IMR-90 (cell line): Measurements from ENCODE around the gene BANF1. TPM values are rescaled to one million over a fixed set of nuclear protein-coding genes. Genes with fewer than 3 reads are reported as not detected.
A peak's percentile ranks its signal among the peaks of the same experiment; 100 is the strongest.

ENCODE experiments used
- ATAC-seq: fragments of 200-7000 bp; cut with Tn5 transposase; 2 replicates; pipeline ENCODE4 v1.9.1; 2020; ENCODE audit warnings: low read depth, mild to moderate bottlenecking, moderate library complexity
- BruUV-seq: library from RNA; stranded (reverse); fragments of 400-500 nt; replicated peaks from 2 replicates; lab custom pipeline; 2021; lab: Mats Ljungman, UMichigan
- CTCF ChIA-PET: fragments of 300-600 bp; formaldehyde crosslinking; extraction: SDS; loops from one replicate; lab custom pipeline; 2021; ENCODE audit warnings: antibody characterized with exemption; lab: Yijun Ruan, JAX
- POLR2A ChIA-PET: fragments of 300-600 bp; sonication (Branson Sonifier 250); formaldehyde crosslinking; loops from one replicate; lab custom pipeline; 2022; ENCODE audit warnings: antibody characterized with exemption; ENCODE audit not compliant: unreplicated experiment; lab: Charles Lee
- DNase-seq: peaks from one replicate; pipeline ENCODE4 v3.0.0; 2013
- H2AFZ ChIP-seq: replicated peaks from 2 replicates; pipeline ENCODE3; 2013; ENCODE audit warnings: low read length, mild to moderate bottlenecking; ENCODE audit not compliant: poor library complexity
- H2AK5ac ChIP-seq: 2 replicates; pipeline ENCODE4 v1.6.1; 2013; ENCODE audit warnings: low read depth, low read length, inconsistent platforms
- H2AK9ac ChIP-seq: replicated peaks from 2 replicates; pipeline ENCODE3; 2013; ENCODE audit warnings: mild to moderate bottlenecking, low read depth, low read length, moderate library complexity; ENCODE audit not compliant: poor library complexity
- H2BK120ac ChIP-seq: 2 replicates; pipeline ENCODE4 v1.6.1; 2013; ENCODE audit warnings: low read depth, low read length, inconsistent platforms
- H2BK15ac ChIP-seq: 3 replicates; pipeline ENCODE4 v1.6.1; 2013; ENCODE audit warnings: low read depth, low read length, inconsistent platforms
- H2BK20ac ChIP-seq: 2 replicates; pipeline ENCODE4 v1.6.1; 2013; ENCODE audit warnings: low read depth, mild to moderate bottlenecking, inconsistent platforms, low read length, moderate library complexity
- H2BK5ac ChIP-seq: 2 replicates; pipeline ENCODE4 v1.6.1; 2013; ENCODE audit warnings: mild to moderate bottlenecking, low read depth, low read length, inconsistent platforms; ENCODE audit not compliant: poor library complexity, severe bottlenecking
- H3K14ac ChIP-seq: replicated peaks from 2 replicates; pipeline ENCODE4 v1.6.1; 2013; ENCODE audit warnings: low read depth, low read length, inconsistent platforms
- H3K18ac ChIP-seq: 2 replicates; pipeline ENCODE4 v1.6.1; 2013; ENCODE audit warnings: low read depth, low read length, control low read depth
- H3K23ac ChIP-seq: 2 replicates; pipeline ENCODE4 v1.6.1; 2013; ENCODE audit warnings: low read depth, low read length, inconsistent platforms
- H3K27ac ChIP-seq: 2 replicates; pipeline ENCODE4 v1.5.1; 2013; ENCODE audit warnings: mild to moderate bottlenecking, control low read depth, low read length; ENCODE audit not compliant: insufficient read depth
- H3K27me3 ChIP-seq: 2 replicates; pipeline ENCODE4 v1.6.1; 2013; ENCODE audit warnings: low read length; ENCODE audit not compliant: control insufficient read depth, insufficient read depth
- H3K36me3 ChIP-seq: 2 replicates; pipeline ENCODE4 v1.6.1; 2013; ENCODE audit warnings: low read length, mixed read lengths; ENCODE audit not compliant: control insufficient read depth, insufficient read depth
- H3K4ac ChIP-seq: 2 replicates; pipeline ENCODE4 v1.6.1; 2013; ENCODE audit warnings: low read depth, low read length, inconsistent platforms
- H3K4me1 ChIP-seq: 2 replicates; pipeline ENCODE4 v1.6.1; 2013; ENCODE audit warnings: low read length, mixed read lengths; ENCODE audit not compliant: control insufficient read depth, insufficient read depth
- H3K4me2 ChIP-seq: 2 replicates; pipeline ENCODE4 v1.6.1; 2013; ENCODE audit warnings: low read depth, mild to moderate bottlenecking, control low read depth, low read length, moderate library complexity
- H3K4me3 ChIP-seq: 2 replicates; pipeline ENCODE4 v1.5.1; 2013; ENCODE audit warnings: low read depth, mild to moderate bottlenecking, control low read depth, low read length, moderate library complexity; ENCODE audit not compliant: insufficient read depth
- H3K56ac ChIP-seq: 2 replicates; pipeline ENCODE4 v1.6.1; 2013; ENCODE audit warnings: low read length, inconsistent platforms; ENCODE audit not compliant: insufficient read depth; ENCODE audit errors: extremely low read depth
- H3K79me1 ChIP-seq, 2 experiments: 2 replicates each; pipeline ENCODE4 v1.6.1; 2013; ENCODE audit warnings: low read length in 2 of 2, inconsistent platforms in 1 of 2, low read depth in 1 of 2
- H3K9ac ChIP-seq: 2 replicates; pipeline ENCODE4 v1.6.1; 2013; ENCODE audit warnings: low read depth, low read length, control low read depth
- H3K9me1 ChIP-seq: 2 replicates; pipeline ENCODE4 v1.6.1; 2013; ENCODE audit warnings: low read length, inconsistent platforms; ENCODE audit not compliant: insufficient read depth
- H3K9me3 ChIP-seq: 2 replicates; pipeline ENCODE4 v1.6.1; 2013; ENCODE audit warnings: low read length; ENCODE audit not compliant: control insufficient read depth, insufficient read depth
- H4K20me1 ChIP-seq: 2 replicates; pipeline ENCODE4 v1.6.1; 2013; ENCODE audit warnings: low read length, inconsistent platforms; ENCODE audit not compliant: insufficient read depth
- H4K5ac ChIP-seq: 2 replicates; pipeline ENCODE4 v1.6.1; 2013; ENCODE audit warnings: mild to moderate bottlenecking, low read depth, low read length, control low read depth
- H4K8ac ChIP-seq, 2 experiments: 2 replicates each; pipeline ENCODE4 v1.6.1; 2013; ENCODE audit warnings: low read depth in 2 of 2, low read length in 2 of 2, control low read depth in 1 of 2, inconsistent platforms in 1 of 2
- H4K91ac ChIP-seq: 2 replicates; pipeline ENCODE4 v1.6.1; 2013; ENCODE audit warnings: low read depth, low read length, inconsistent platforms; ENCODE audit not compliant: insufficient read depth
- MAZ ChIP-seq: IDR thresholded peaks from 2 replicates; pipeline ENCODE4 v1.6.1; 2012; ENCODE audit warnings: low read depth, mild to moderate bottlenecking, low read length, improper control_type of control experiment, moderate library complexity, borderline replicate concordance
- NFE2L2 ChIP-seq: fragments of 150-350 bp; IDR thresholded peaks from 2 replicates; pipeline ENCODE4 v1.6.1; 2016; ENCODE audit warnings: low read depth, mild to moderate bottlenecking, low read length
- RFX5 ChIP-seq: IDR thresholded peaks from 2 replicates; pipeline ENCODE4 v1.8.0; 2012; ENCODE audit warnings: low read depth, mild to moderate bottlenecking, low read length, moderate library complexity
- SMC3 ChIP-seq: fragments of 150-350 bp; IDR thresholded peaks from 2 replicates; pipeline ENCODE4 v1.6.1; 2016; ENCODE audit warnings: low read depth, mild to moderate bottlenecking, antibody characterized with exemption, low read length, moderate library complexity
- WGBS, 2 experiments: methylation state at CpG; one replicate each; pipeline versions ENCODE4 v1.1.5 to v1.1.7; 2013; ENCODE audit warnings: missing lambda C conversion rate in 2 of 2; ENCODE audit not compliant: insufficient read length in 1 of 2; ENCODE audit errors: extremely low coverage in 2 of 2; 5-methylcytosine and 5-hydroxymethylcytosine counted together
- dilution Hi-C: fragments of 300-500 bp; cut with HindIII; formaldehyde crosslinking; loops from one replicate; pipeline ENCODE4 v1.14.3; 2018; ENCODE audit warnings: low sequenced_read_pairs; ENCODE audit not compliant: unreplicated experiment
- in situ Hi-C: fragments of 300-500 bp; cut with MboI; formaldehyde crosslinking; loops from 3 replicates; pipeline ENCODE4 v1.14.3; 2019; ENCODE audit warnings: low sequenced_read_pairs, inconsistent platforms, mixed read lengths
- intact Hi-C: fragments of 100-400 bp; cut with micrococcal nuclease; formaldehyde crosslinking; loops from 2 replicates; pipeline ENCODE4 v1.10.0; 2022
- polyA plus RNA-seq, 3 experiments: library from polyadenylated mRNA; depleted of rRNA; stranded (reverse); fragments of >200 nt; gene quantifications; 2 replicates each; pipeline ENCODE4 v1.2.3, GENCODE V29; 2012; ENCODE audit warnings: low replicate concordance in 1 of 3
- total RNA-seq: library from RNA; depleted of rRNA; stranded (reverse); fragments of >200 nt; gene quantifications from 2 replicates; pipeline ENCODE4 v1.2.3, GENCODE V29; 2012

The BANF1 gene
- total and polyA plus RNA-seq, 2 of the 4 experiments (the other 2 are of a cell fraction): 36.6 to 242 TPM

DNA sequence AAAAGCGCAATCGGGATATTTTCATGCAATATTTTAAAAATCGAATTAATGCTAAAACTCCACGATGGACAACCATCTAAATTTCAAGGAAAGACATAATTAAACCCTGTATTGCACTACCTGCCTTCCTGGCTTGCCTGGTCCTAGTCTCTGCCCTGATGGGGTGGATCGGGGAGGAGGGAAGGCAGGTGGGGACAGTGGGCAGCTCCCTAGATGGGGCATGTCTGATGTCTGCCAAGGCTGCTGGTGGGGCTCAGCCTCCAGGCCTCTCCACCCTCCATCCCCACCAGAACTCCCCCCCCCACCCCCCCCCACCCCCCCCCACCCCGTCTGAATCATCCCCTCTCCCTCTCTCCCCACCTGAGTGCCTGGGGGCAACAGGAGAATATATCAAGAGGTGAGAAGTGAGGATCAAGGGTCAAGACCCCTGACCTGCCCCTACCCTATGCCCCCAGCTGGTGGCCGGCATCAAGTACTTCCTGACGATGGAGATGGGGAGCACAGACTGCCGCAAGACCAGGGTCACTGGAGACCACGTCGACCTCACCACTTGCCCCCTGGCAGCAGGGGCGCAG, 10.2 kb downstream of the BANF1 start:
- no peak overlapping the region for H3K4me2 ChIP-seq
- DNase-seq (no peak), ATAC-seq (no peak)
- dilution Hi-C loops (no loop called here), in situ Hi-C loops (no loop called here), intact Hi-C loops (no loop called here)
- H2BK120ac ChIP-seq: 0 out of 2 replicates have a peak overlapping the region, but pooled peaks have one; percentile 13
- H3K79me1 ChIP-seq: no peaks in the 10 kb centered on the region
- no peak overlapping the region for H3K23ac ChIP-seq
- ChIA-PET CTCF (no interaction called here), POLR2A (interaction anchor here (0.5 to 1.7 kb wide), 2 partner anchors 10 to 117 kb away, joined by 5 to 6 read pairs; partner anchors contain the start of gene BANF1)
- H4K5ac ChIP-seq: no peak overlapping the region
- peaks cover 13% of the 10 kb centered on the region for H3K27me3 ChIP-seq
- TF ChIP-seq NFE2L2 (no peak), SMC3 (no peak), RFX5 (no peak), MAZ (no peak)
- no peak overlapping the region for H3K9ac ChIP-seq
- H3K18ac ChIP-seq: no peak overlapping the region
- H3K27ac ChIP-seq: no peak overlapping the region
- H3K4me1 ChIP-seq: peaks cover 9% of the 10 kb centered on the region
- no peak overlapping the region for H4K91ac ChIP-seq
- peak overlapping the region; percentile 24; the same call in 1 of the 2 replicates for H2AK5ac ChIP-seq
- H3K36me3 ChIP-seq: no peaks in the 10 kb centered on the region
- H3K4me3 ChIP-seq: no peak overlapping the region
- WGBS, 2 experiments: 55% methylated on average over 6 of the region's 12 CpGs; no CpG with 5 or more reads in 1 of the 2 experiments
- no peak overlapping the region for H3K56ac ChIP-seq
- H2AFZ ChIP-seq: no peak overlapping the region
- no peaks in the 10 kb centered on the region for H3K9me3 ChIP-seq
- H3K4ac ChIP-seq: no peak overlapping the region
- H2BK20ac ChIP-seq: no peak overlapping the region
- H4K20me1 ChIP-seq: no peaks in the 10 kb centered on the region; the same call in 1 of the 2 replicates
- no peak overlapping the region for H2BK5ac ChIP-seq
- no peak overlapping the region for H4K8ac ChIP-seq
- no peak overlapping the region for H3K14ac ChIP-seq
- no peak overlapping the region for H2AK9ac ChIP-seq
- no peak overlapping the region for H2BK15ac ChIP-seq
- no TSS peak for BruUV-seq
- peaks cover 20% of the 10 kb centered on the region for H3K9me1 ChIP-seq
